K562 (cell line): ENCODE data around the gene NDC1. TPM values are rescaled to one million over a fixed set of nuclear protein-coding genes. Genes with fewer than 3 reads are reported as not detected.

Experiments
- ATAC-seq: fragments of 200-7000 bp; cut with Tn5 transposase; 3 replicates; pipeline ENCODE4 v1.9.1; 2020; ENCODE audit warnings: moderate library complexity
- BruUV-seq: library from RNA; stranded (reverse); fragments of 400-500 nt; replicated peaks from 2 replicates; lab custom pipeline; 2021; lab: Mats Ljungman, UMichigan
- CTCF ChIA-PET: fragments of 300-600 bp; formaldehyde crosslinking; extraction: SDS; loops from one replicate; lab custom pipeline; 2021; ENCODE audit warnings: low intra/inter-chr PET ratio; lab: Yijun Ruan, JAX
- POLR2A ChIA-PET: fragments of 300-600, 350-650 bp; sonication (Branson Sonifier 250); formaldehyde crosslinking; extraction: SDS; loops from one replicate; lab custom pipeline; 2021; ENCODE audit warnings: antibody characterized with exemption, inconsistent platforms; lab: Yijun Ruan, JAX
- DNase-seq, 4 experiments: peaks; one replicate each; pipeline versions ENCODE4 v3.0.0 to v3.0.0-alpha.2; 2011 to 2018; ENCODE audit warnings: low spot score in 3 of 4, mixed read lengths in 3 of 4; ENCODE audit errors: extremely low read depth in 1 of 4
- FAIRE-seq: peaks from 2 replicates; lab custom pipeline; 2011; peaks lifted over from hg19 to GRCh38; lab: Jason Lieb, UNC
- H2AFZ ChIP-seq: 2 replicates; pipeline ENCODE4 v1.6.0; 2011; ENCODE audit warnings: low read depth, low read length, control low read depth, inconsistent platforms
- H3K27ac ChIP-seq: fragments of 200-600 bp; 3 replicates; pipeline ENCODE4 v1.8.0; 2011; ENCODE audit warnings: low read depth, mild to moderate bottlenecking, control low read depth, inconsistent platforms, low read length, moderate library complexity, mixed read lengths; ENCODE audit errors: extremely low read depth
- H3K27me3 ChIP-seq, 2 experiments: fragments of 300-600 bp in 1 of 2; 2 replicates in 1 of 2; 3 replicates in 1 of 2; pipeline versions ENCODE4 v1.6.0 to v1.8.0; 2011; ENCODE audit warnings: inconsistent platforms in 2 of 2, low read length in 2 of 2, mild to moderate bottlenecking in 1 of 2, mixed read lengths in 1 of 2, moderate library complexity in 1 of 2; ENCODE audit not compliant: control insufficient read depth in 2 of 2, insufficient read depth in 2 of 2
- H3K36me3 ChIP-seq: fragments of 300-600 bp; 3 replicates; pipeline ENCODE4 v1.8.0; 2011; ENCODE audit warnings: mild to moderate bottlenecking, low read length, inconsistent platforms; ENCODE audit not compliant: control insufficient read depth, insufficient read depth
- H3K4me1 ChIP-seq, 2 experiments: fragments of 200-600 bp in 1 of 2; replicated peaks in 1 of 2; 2 replicates in 1 of 2; 3 replicates in 1 of 2; pipeline versions ENCODE4 v1.5.1 to v1.8.0; 2011; ENCODE audit warnings: inconsistent platforms in 2 of 2, low read length in 2 of 2, mild to moderate bottlenecking in 1 of 2, mixed read lengths in 1 of 2, moderate library complexity in 1 of 2; ENCODE audit not compliant: control insufficient read depth in 2 of 2, insufficient read depth in 2 of 2
- H3K4me2 ChIP-seq: 2 replicates; pipeline ENCODE4 v1.6.1; 2011; ENCODE audit warnings: low read length, control low read depth, inconsistent platforms, mixed read lengths; ENCODE audit not compliant: insufficient read depth
- H3K4me3 ChIP-seq: fragments of 200-600 bp; sonication (generic), shearing (Covaris generic); 2 replicates; pipeline ENCODE4 v1.5.1; 2016; ENCODE audit warnings: control low read depth, inconsistent platforms
- H3K79me2 ChIP-seq: fragments of 200-600 bp; 3 replicates; pipeline ENCODE4 v1.8.0; 2011; ENCODE audit warnings: low read length, inconsistent platforms; ENCODE audit not compliant: control insufficient read depth, insufficient read depth
- H3K9ac ChIP-seq, 2 experiments: 2 replicates each; pipeline versions ENCODE4 v1.6.0 to v1.6.1; 2011; ENCODE audit warnings: low read depth in 2 of 2, low read length in 2 of 2, control low read depth in 1 of 2, inconsistent platforms in 1 of 2, mild to moderate bottlenecking in 1 of 2, mixed read lengths in 1 of 2; ENCODE audit not compliant: insufficient read depth in 1 of 2
- H3K9me1 ChIP-seq: one replicate; pipeline ENCODE4 v1.6.0; 2011; ENCODE audit warnings: inconsistent platforms, mild to moderate bottlenecking, low read length, moderate library complexity; ENCODE audit not compliant: control insufficient read depth, insufficient read depth
- H3K9me3 ChIP-seq: replicated peaks from 2 replicates; pipeline ENCODE4 v1.5.1; 2011; ENCODE audit warnings: low read depth, low read length, inconsistent platforms; ENCODE audit not compliant: control insufficient read depth, insufficient read depth
- H4K20me1 ChIP-seq: replicated peaks from 2 replicates; pipeline ENCODE4 v1.6.1; 2011; ENCODE audit warnings: low read length, inconsistent platforms, mixed read lengths; ENCODE audit not compliant: control insufficient read depth, insufficient read depth
- BACH1 ChIP-seq: fragments of 200-800 bp; sonication (Bioruptor generic); IDR thresholded peaks from 2 replicates; pipeline ENCODE4 v1.6.1; 2016; ENCODE audit warnings: missing genetic modification characterization, missing compliant biosample characterization
- CEBPG ChIP-seq, 3 experiments: fragments of 200-800 bp in 1 of 3; sonication (Bioruptor generic) in 1 of 3; sonication (generic) in 1 of 3; formaldehyde crosslinking in 1 of 3; IDR thresholded peaks in 2 of 3; conservative IDR thresholded peaks in 1 of 3; 2 replicates each; pipeline versions ENCODE4 v1.6.1 to v1.8.0; 2016 to 2022; ENCODE audit warnings: missing compliant biosample characterization in 2 of 3, missing genetic modification characterization in 2 of 3, mild to moderate bottlenecking in 1 of 3, missing genetic modification reagents in 1 of 3
- EZH2 ChIP-seq: IDR thresholded peaks from 2 replicates; pipeline ENCODE4 v1.6.1; 2012; ENCODE audit warnings: low read depth, mild to moderate bottlenecking, inconsistent platforms, low read length, borderline replicate concordance
- FOXK1 ChIP-seq: sonication (generic); formaldehyde crosslinking; IDR thresholded peaks from 2 replicates; pipeline ENCODE4 v1.8.0; 2022; ENCODE audit warnings: missing genetic modification reagents, mild to moderate bottlenecking, borderline replicate concordance
- KDM2B ChIP-seq: fragments of 250-450 bp; sonication (Bioruptor Pico); IDR thresholded peaks from 2 replicates; pipeline ENCODE4 v1.8.0; 2021; ENCODE audit warnings: mild to moderate bottlenecking, moderate library complexity
- KDM4B ChIP-seq, 2 experiments: fragments of 450-650 bp in 1 of 2; sonication (generic) in 1 of 2; IDR thresholded peaks; 2 replicates each; pipeline ENCODE4 v1.6.1; 2016 to 2017; ENCODE audit warnings: borderline replicate concordance in 2 of 2, antibody characterized with exemption in 1 of 2, low read depth in 1 of 2, mild to moderate bottlenecking in 1 of 2
- MCM5 ChIP-seq: fragments of 450-650 bp; IDR thresholded peaks from 2 replicates; pipeline ENCODE4 v1.6.1; 2016; ENCODE audit warnings: low read depth
- NONO ChIP-seq, 2 experiments: fragments of 200-400 bp in 1 of 2; fragments of 450-650 bp in 1 of 2; formaldehyde crosslinking in 1 of 2; IDR thresholded peaks; 2 replicates each; pipeline ENCODE4 v1.6.1; 2017; ENCODE audit warnings: low read depth in 2 of 2, mild to moderate bottlenecking in 2 of 2, moderate library complexity in 2 of 2, low read length in 1 of 2
- RFX1 ChIP-seq: fragments of 450-650 bp; IDR thresholded peaks from 2 replicates; pipeline ENCODE4 v1.6.1; 2016; ENCODE audit warnings: mild to moderate bottlenecking, moderate library complexity
- SETDB1 ChIP-seq: IDR thresholded peaks from one replicate; pipeline ENCODE4 v1.6.1; 2012; ENCODE audit warnings: low read length, control low read depth, inconsistent platforms
- SNRNP70 ChIP-seq: fragments of 200-400 bp; formaldehyde crosslinking; optimal IDR thresholded peaks from 2 replicates; pipeline ENCODE3; 2017; ENCODE audit warnings: low read depth, low read length
- SOX6 ChIP-seq: fragments of 450-650 bp; IDR thresholded peaks from 2 replicates; pipeline ENCODE4 v1.6.1; 2014; ENCODE audit warnings: mild to moderate bottlenecking
- YBX1 ChIP-seq: fragments of 450-650 bp; IDR thresholded peaks from 2 replicates; pipeline ENCODE4 v1.7.1; 2016; ENCODE audit warnings: mild to moderate bottlenecking
- ZNF124 ChIP-seq: sonication (generic); formaldehyde crosslinking; IDR thresholded peaks from 2 replicates; pipeline ENCODE4 v1.8.1; 2022; ENCODE audit warnings: missing genetic modification reagents
- ZNF146 ChIP-seq: IDR thresholded peaks from one replicate; pipeline ENCODE4 v1.6.1; 2018; ENCODE audit warnings: missing compliant biosample characterization; ENCODE audit not compliant: unreplicated experiment
- ZNF3 ChIP-seq: fragments of 250-450 bp; sonication (Bioruptor Pico); IDR thresholded peaks from 2 replicates; pipeline ENCODE4 v1.5.0; 2021; ENCODE audit warnings: mild to moderate bottlenecking, moderate library complexity
- ZNF695 ChIP-seq: fragments of 450-650 bp; formaldehyde crosslinking; IDR thresholded peaks from 2 replicates; pipeline ENCODE4 v1.4.0; 2020; ENCODE audit warnings: mild to moderate bottlenecking, moderate library complexity
- ZZZ3 ChIP-seq: fragments of 450-650 bp; IDR thresholded peaks from 2 replicates; pipeline ENCODE4 v1.6.1; 2016; ENCODE audit warnings: antibody characterized with exemption, mild to moderate bottlenecking, moderate library complexity
- WGBS: fragments of 100-300 bp; shearing (Covaris generic); methylation state at CpG from one replicate; pipeline ENCODE4 v1.1.6; 2016; ENCODE audit warnings: low coverage, mixed read lengths; ENCODE audit not compliant: insufficient coverage; ENCODE audit errors: missing lambda C conversion rate; 5-methylcytosine and 5-hydroxymethylcytosine counted together
- in situ Hi-C: fragments of 300-500 bp; cut with MboI; formaldehyde crosslinking; loops from 4 replicates; pipeline ENCODE4 v1.15.0; 2018; ENCODE audit warnings: inconsistent platforms, mixed read lengths
- intact Hi-C: fragments of 100-400 bp; cut with micrococcal nuclease; formaldehyde crosslinking; loops from 2 replicates; pipeline ENCODE4 v1.14.2; 2022
- polyA plus RNA-seq, 8 experiments: library from polyadenylated mRNA; depleted of rRNA in 4 of 8; stranded (reverse) in 5 of 8; unstranded in 3 of 8; fragments of >200 nt; fragmentation: Nextera tagmentation in 2 of 8; fragmentation: Illumina TruSeq in 1 of 8; extraction: Ambion mirVana in 2 of 8; extraction: Trizol in 1 of 8; gene quantifications; 2 replicates each; pipeline versions ENCODE4 v1.2.1 to v1.2.3, GENCODE V29; 2011 to 2014; ENCODE audit warnings: inconsistent platforms in 1 of 8, missing spikeins in 1 of 8
- total RNA-seq, 7 experiments: library from RNA; depleted of rRNA in 6 of 7; stranded (reverse); fragments of >200 nt in 6 of 7; fragmentation: Illumina TruSeq in 2 of 7; extraction: Trizol in 2 of 7; gene quantifications; 2 replicates each; pipeline versions ENCODE4 v1.2.1 to v1.2.3, GENCODE V29; 2011 to 2021; ENCODE audit warnings: low replicate concordance in 1 of 7
- TF ChIP-seq, protein P1 (sequence below): sonication (generic); formaldehyde crosslinking; IDR thresholded peaks from 2 replicates; pipeline ENCODE4 v1.8.0; 2022; ENCODE audit warnings: mild to moderate bottlenecking, missing genetic modification reagents

Gene NDC1
- total and polyA plus RNA-seq, 9 of the 15 experiments (the other 6 are each of a cell fraction or from before 2014, with no cell fraction given), result 26.9 to 102 (median 64.5) TPM

DNA sequence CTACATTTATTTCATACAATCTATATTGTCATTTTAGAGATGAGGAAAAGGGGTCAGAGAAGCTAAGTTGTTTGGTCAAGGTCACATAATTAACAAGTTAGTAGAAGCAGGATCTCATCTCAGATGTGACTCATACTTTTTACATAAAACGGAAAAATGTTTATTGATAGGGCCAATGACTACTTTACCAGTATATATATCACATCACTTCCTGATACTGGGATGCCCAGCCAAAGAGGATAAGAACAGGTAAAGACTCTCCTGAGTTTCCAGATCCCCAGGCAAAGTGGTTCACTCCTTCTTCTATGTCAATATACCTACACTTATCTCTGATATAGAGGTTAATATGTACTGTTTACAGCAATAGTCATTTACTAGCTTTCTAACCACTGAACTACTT is 30.5 kb upstream of the NDC1 start:
- WGBS, result 46% methylated on average over 1 of the region's 1 CpG
- ChIA-PET CTCF (no interaction called here), POLR2A (interaction anchor here (1.4 kb wide), 1 partner anchor 10 kb away, joined by 4 read pairs; no protein-coding TSS in a partner anchor)
- FAIRE-seq (no peak), DNase-seq (no peak), ATAC-seq (no peak)
- Histone ChIP-seq H3K4me2 (no peak overlapping the region), H3K4me1 (no peaks in the 10 kb centered on the region), H3K9ac (no peak overlapping the region), H3K79me2 (no peaks in the 10 kb centered on the region), H3K4me3 (no peak overlapping the region), H3K27me3 (no peaks in the 10 kb centered on the region), H3K27ac (no peak overlapping the region), H4K20me1 (no peaks in the 10 kb centered on the region), H3K9me1 (no peaks in the 10 kb centered on the region), H2AFZ (no peak overlapping the region), H3K9me3 (no peaks in the 10 kb centered on the region), H3K36me3 (peaks cover 13% of the 10 kb centered on the region)
- in situ Hi-C loops (loop anchor here (10.0 kb wide), 1 partner anchor 216 kb away; no protein-coding TSS in a partner anchor), intact Hi-C loops (no loop called here)
- no TSS peak for BruUV-seq
- TF ChIP-seq ZNF146 (no peak), SNRNP70 (no peak), KDM2B (CRISPR knock-in tag) (no peak), ZNF124 (CRISPR knock-in tag) (no peak), SETDB1 (no peak), EZH2 (no peak), MCM5 (no peak), ZNF3 (no peak), NONO (IDR thresholded peaks at IDR 0.05; ENCODE audit: low read depth in 2 of 2, low read length in 1 of 2) (no peak), SOX6 (no peak), FOXK1 (CRISPR knock-in tag) (no peak), KDM4B (IDR thresholded peaks at IDR 0.05; ENCODE audit: borderline replicate concordance in 2 of 2, low read depth in 1 of 2) (no peak), YBX1 (no peak), CEBPG (CRISPR knock-in tag; IDR thresholded peaks at IDR 0.05) (no peak), CEBPG (tag; conservative IDR thresholded peaks at IDR 0.05 in 1 of 2, IDR thresholded peaks at IDR 0.05 in 1 of 2) (no peak), ZNF695 (CRISPR knock-in tag) (no peak), BACH1 (tag) (no peak), ZZZ3 (no peak), RFX1 (no peak)
- TF ChIP-seq, protein P1, sequence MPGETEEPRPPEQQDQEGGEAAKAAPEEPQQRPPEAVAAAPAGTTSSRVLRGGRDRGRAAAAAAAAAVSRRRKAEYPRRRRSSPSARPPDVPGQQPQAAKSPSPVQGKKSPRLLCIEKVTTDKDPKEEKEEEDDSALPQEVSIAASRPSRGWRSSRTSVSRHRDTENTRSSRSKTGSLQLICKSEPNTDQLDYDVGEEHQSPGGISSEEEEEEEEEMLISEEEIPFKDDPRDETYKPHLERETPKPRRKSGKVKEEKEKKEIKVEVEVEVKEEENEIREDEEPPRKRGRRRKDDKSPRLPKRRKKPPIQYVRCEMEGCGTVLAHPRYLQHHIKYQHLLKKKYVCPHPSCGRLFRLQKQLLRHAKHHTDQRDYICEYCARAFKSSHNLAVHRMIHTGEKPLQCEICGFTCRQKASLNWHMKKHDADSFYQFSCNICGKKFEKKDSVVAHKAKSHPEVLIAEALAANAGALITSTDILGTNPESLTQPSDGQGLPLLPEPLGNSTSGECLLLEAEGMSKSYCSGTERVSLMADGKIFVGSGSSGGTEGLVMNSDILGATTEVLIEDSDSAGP (CRISPR knock-in tag), result no peak
